Suppressor macrophage (primary cell): ENCODE measurements around the gene FOXI3.

Source experiments
- DNase-seq, 4 experiments: peaks; one replicate each; pipeline ENCODE4 v3.0.0-alpha.2; 2020 to 2022
- total RNA-seq, 17 experiments: gene quantifications; one replicate each; lab custom pipeline; 2026; ENCODE audit warnings: mixed read lengths in 6 of 17, inconsistent platforms in 3 of 17; lab: John Stamatoyannopoulos, UW

FOXI3 gene
- 0 to 1.2 (median 0) reads per million in 17 experiments for total RNA-seq

DNA sequence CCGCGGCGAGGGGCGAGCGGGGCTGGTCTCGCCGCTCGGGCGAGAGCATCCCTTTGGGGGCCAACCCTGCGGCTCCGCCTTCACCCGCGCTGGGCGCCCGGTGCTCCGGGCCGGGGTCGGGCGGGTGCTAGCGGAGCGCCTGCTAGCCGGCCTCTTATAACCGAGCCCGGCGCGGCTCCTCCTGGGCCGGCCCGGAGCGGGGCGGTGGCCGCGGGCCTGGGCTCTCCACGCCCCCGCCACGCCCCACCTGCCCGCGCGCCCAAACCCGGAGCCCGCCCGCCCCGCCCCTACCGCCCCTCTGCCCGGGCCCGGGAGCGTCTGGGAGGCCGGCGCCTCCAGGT is at the start of gene FOXI3:
TSS of gene FOXI3 (minus strand) at position 129 of the 341 bp plus-strand sequence. CDS start 158 bp downstream, outside the sequence.
- DNase-seq = peak in 1 of 4 experiments; percentile 7

DNA sequence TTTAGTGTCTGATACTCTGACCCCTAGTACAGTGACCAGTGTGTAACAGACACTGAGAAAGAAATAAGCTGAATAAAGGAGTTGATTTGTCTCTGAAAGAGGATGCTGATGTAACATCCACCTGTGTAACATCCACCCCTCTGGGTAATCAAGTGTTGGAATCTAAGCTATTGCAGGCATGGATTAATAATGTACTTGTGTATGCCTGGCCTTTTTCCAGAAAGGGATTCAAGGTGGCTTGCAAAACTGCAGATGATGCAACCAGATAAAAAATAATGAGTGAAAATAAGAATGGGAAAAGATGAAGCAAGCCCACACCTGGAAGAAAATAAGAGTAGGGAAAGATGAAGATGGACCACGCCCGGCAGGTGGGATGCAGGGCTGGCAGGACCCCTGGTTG is 48.2 kb upstream of the FOXI3 start:
- no peak for DNase-seq

DNA sequence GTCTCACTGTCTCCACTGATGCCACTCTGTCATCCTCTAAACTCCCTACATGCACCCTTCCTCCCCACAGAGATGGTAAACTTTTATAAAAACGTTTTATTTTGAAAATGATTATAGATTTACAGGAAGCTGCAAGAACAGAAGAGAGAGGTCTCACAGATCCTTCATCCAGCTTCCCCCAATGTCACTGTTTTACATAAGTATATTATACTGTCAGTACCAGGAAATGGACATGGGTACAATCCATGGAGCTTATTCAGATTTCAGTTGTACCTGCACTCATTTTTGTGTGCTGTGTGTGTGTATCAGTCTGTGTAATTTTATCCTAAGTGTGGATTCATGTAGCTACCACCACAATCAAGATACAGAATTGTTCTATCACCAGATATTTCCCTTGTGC is 46.7 kb upstream of the FOXI3 start:
- no peak for DNase-seq

DNA sequence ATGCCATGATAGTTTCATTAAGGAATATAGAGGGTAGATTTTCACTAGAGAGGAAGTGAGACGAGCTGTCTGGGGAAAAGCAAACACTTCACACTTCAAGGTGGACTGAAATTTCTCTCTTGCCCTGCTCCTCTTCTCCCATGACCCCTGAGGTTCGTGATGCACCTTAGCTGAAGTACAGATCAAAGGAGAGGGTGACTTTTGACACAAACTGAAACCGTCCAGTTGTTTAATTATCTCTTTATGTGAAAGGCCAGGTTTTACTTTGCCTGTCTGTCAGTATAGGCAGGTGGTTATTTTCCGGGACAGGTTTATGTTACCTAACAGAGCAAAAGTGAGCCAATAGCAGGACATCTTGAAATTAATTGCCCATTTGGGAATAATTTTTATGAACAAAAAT is 41.0 kb upstream of the FOXI3 start:
- no peak for DNase-seq

DNA sequence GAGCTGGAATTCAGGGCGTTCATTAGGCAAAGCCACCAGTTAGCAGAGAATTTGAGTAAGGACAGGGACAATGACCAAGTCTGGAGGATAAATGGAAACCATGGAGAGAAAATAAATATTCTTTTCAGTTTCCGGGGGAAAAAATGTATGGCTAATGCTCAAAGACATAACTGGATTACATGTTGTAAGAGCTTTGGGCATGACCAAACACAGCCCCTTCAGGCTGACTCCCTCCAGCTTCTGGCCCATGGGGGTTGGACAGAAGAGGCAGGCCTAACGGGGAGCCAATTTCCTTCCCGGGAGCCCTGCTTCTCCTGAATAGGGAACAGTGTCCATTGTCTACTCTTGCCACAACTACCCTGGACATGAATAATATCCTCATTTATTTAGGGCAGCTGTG is 39.5 kb upstream of the FOXI3 start:
- DNase-seq = no peak

DNA sequence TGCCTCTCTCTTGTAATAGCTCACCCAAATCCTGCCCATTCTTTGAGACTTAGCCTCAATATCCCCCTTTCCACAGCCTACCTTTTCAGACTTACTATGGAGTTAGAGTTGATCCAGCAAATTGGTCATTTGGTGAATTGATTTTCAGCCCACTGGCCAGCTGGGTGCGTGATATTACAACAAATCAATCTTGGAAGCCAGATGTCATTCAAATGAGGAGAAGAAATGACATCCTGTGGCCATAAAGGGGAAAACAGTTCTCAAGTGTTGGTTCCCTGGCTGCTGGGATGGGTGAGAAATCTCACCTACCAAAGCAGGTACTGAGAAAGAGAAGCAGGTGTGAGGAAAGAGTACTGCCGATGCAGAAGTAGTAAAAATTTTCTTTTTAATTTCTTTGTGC is 36.7 kb upstream of the FOXI3 start:
- no peak for DNase-seq

DNA sequence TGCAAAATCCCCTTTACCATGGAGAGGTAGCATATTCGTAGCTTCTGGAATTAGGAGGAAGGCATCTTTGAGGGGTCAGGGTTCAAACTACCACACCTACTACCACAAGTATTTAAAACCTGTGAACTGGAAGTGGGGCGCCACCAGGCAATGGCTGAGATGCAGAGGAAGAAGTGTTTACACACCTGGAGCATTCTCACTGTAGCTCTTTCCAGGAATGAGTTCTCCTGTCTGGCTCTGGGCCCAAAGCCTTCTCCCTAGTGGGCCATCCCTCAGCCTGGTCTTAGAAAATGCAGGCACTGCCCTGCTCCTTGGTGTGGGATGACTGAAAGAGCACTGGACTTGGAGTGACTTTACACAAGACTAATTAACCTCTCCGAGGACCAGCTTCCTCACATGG is 30.7 kb upstream of the FOXI3 start:
- no peak for DNase-seq

DNA sequence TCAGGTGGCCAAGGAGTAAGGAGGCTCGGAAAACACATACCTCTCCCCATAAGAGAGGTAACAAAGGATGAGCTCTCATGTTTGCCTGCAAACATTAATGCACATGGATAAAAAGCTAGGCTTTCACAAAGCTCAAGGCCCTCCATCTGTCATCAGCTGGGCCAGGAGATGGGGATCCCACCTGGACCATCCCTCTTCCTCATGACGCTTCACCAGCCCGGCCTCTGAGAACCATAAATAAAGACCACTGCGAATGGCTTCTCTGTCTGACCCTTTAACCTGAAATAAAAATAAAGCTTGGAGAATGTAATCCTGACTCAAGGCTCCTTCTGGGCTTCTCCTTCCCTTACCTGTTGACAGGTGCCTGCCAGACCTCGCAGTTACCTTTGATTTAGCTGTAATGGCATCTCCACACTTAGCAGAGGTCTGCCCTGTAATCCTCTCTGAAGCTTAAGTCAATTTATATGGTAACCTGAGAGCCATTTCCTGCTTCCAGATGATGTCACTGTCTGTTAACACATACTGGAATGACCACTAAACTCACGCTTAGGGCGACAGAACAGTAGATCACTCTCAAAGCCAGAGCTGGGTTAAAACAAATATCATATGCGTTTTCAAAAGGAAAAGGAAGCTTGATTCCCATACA is 29.3 kb upstream of the FOXI3 start:
- DNase-seq = no peak

DNA sequence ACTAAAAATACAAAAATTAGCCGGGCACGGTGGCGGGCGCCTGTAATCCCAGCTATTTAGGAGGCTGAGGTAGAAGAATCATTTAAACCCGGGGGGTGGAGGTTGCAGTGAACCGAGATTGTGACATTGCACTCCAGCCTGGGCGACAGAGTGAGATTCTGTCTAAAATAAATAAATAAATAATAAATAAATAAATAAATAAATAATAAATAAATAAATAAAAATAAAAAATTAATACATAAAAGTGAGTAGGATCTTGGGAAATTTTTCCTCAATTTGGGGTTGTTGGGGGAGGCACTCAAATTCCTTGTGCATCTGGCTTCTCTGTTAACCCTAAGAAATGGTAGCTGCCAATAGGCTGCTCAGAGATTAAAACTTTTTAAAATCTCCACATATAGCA is 20.3 kb upstream of the FOXI3 start:
- no peak for DNase-seq

DNA sequence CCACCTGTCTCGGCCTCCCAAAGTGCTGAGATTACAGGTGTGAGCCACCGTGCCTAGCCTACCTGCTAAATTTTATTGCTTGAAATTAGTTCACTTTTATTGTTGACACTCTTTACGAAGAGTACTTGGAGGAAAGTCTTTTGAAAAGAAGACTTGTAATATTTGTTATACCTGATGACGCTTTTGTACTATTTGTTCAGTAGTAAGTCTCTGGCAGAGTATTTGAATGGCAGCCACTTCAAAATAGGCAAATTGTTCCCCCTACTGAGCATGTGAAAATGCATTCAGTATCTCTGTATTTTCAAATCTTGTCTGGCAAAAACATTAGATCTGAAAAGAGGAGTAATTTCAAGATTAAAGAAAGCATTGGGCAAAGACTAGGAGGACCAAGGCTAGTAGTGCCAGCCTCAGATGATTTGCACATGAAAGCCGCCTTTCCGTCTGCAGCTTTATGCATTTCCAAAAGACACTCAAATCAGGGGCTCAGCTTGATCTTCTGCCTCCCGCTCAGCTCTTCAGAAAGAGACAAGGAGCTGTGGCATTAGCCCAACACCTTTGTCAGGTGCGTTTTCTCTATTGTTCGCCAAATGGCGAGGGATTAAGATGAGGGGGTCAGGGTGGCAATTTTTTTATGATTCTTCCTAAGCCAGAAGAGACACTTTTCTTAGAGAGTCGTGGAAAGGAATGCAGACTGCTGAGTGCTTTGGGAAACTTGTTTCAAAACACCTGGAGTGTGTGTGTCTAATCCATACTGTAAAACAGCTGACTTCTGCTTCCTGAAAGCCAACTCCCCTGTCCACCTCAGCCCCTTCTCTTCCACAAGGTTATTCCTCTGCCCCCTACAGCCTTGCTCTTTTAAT is 18.8 kb upstream of the FOXI3 start:
- DNase-seq = no peak

DNA sequence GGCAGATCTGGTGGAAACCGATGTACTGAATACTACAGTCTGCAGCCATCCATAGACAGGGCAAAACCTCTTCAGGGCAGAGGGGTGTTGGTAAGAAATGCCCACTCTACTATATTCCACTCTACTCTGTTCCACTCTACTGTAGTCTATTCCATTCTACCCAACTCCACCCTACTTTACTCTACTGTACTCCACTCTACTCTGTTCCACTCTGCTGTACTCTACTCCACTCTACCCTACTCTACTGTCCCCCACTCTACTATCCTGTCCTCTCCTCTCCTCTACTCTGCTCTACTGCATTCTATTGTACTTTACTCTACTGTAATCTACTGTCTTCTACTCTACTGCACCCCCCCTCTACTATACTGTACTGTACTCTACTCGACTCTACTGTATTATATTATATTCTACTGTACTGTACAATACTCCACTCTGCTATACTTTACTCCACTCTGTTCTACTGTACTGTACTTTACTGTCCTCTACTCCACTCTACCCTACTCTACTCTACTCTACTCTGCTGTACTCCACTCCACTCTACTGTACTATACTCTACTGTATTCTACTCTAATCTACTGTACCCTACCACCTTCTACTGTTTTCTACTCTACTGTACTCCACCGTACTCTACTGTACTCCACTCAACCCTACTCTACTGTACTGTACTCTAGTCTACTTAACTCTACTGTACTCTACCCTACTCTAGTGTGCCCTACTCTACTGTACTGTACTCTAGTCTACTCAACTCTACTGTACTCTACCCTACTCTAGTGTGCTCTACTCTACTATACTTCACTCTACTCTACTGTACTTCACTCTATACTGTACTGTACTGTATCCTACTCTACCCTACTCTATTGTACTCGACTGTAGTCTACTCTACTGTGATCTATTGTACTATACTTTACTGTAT is 17.0 kb upstream of the FOXI3 start:
- DNase-seq = no peak

DNA sequence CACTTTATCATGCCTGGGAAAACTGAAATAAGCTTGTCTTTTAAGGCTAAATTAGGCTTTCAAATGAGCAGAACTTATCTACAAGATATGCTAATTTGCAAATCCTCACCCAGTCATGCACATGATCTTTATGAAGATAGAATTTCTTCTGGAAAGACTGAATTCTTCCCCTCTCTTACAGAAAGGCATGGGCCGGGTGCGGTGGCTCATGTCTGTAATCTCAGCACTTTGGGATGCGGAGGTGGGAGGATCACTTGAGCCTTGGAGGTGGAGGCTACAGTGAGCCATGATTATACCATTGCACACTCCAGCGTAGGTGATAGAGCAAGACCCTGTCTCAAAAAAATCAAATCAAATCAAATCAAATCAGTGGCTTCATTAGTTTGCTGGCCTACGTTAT is 11.7 kb upstream of the FOXI3 start:
- no peak for DNase-seq

DNA sequence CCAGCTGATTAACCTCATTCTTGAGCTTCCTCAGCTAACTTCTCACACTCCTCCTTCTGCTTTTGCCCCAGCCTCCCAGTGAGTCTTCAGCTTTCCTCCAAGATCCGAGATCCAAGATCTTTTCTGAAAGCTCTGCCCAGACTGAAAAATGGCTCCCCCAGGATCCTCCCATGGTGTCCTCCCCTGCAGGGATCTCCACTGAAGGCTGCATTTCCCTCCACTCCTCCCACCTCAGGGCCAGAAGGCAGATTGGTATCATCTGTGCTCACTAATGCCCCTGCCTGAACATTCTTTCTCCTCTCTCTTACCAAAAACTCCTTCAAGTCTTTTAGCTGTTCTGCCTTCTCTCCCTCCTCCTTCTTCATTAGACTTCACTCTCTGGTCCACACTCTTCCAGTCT is 6.1 kb upstream of the FOXI3 start:
- DNase-seq = no peak

DNA sequence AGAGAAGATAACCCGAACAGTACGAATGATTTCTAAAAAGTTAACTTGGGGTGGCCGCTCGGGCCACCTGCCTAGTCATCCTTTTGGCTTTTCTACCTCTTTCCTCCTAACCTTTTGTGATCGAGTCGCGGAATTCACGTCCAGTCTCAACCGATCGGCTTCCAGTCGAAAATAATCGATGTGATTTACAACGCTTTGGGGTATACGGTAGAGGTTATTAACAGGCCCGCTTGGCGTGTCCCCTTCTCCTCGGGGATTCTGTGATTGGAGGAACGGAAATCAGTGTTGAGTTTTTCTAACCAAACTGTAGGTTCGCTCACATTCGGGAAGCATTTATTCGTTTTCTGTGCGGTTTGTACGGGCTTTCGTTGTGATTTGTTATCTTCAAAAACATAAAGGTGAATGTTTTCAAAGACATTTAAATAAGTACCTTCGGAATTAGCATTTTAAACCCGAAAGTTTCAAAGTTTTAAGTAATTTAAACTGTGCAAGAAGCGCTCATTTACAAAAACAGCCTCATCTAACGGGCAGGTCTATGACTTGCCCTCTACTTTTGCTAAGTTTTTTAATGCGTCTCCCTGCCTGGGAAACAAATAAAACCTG is 588 bp upstream of the FOXI3 start:
- peak in 3 of 4 experiments; percentile 8 to 13 (median 12) for DNase-seq

DNA sequence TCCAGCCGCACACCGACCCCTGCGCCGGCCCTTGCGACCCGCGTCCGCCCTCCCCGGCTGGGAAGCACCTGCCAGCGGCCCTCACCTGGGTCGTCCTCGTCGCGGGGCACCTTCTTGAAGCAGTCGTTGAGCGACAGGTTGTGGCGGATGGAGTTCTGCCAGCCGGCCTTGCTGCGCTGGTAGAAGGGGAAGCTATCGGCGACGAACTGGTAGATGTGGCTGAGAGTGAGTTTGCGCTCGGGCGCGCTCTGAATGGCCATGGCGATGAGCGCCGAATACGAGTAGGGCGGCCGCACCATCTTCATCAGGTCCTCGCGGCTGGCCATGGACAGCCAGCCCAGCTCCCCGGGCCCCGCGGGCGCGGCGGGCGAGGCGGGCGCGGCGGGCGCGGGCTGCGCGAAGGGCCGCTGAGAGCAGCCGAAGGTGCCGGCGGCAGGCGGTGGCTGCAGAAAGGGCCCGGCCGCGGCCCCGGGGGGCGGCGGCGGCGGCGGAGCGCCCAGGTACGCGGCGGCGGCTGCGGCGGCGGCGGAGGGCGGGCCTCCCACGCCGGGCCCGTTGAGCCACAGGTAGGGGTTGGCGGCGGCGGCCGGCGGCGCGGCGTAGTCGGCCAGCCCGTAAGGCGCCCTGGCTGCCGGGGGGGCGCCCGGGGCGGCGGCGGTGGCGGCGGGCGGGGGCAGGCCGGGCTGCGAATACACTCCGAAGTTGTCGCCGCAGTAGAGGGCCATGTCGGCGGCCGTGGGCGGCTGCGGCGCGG is 505 bp downstream of the FOXI3 start:
- peak; percentile 9 to 38 (median 22) for DNase-seq

DNA sequence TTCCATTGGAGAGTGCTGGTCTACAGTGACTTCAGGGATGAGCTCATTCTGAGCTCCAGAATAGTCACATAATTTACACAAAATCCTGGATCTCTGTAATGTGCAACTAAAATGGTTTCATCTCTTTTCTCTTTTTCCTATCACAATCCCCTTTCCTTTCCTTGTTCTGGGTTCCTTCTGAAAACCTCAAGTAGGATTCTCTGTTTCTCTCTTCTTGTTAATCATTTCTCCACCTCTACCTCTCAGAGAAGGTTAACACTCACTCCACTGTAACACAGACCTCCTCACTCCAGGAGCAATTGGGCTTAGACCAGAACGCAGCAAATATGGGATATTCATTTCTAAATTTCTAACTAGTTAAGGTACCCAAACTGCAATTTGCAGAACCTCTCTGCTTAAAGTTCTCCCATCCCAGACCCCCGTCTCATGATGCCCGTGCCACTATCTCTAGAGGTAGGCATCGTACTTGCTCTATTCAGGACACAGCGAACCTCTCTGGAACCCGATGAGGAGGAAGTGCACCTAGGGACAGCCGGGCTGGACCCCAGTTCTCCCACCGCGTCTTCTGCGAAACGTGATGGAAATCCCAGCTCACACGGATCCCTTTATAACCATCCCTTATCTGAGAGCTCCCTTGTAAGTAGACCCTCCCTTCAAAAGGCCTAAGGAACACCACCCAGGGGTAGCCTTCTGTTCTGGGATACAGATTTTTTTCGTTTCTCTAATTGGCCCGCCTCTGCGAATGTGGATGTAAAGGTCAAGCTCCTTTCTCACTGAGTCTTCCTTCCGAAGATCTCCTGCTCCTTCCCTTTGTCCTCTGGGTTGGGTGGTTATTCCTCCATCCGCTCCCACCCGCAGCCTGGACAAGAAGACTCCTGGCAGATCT is 1.3 kb downstream of the FOXI3 start:
- no peak for DNase-seq

DNA sequence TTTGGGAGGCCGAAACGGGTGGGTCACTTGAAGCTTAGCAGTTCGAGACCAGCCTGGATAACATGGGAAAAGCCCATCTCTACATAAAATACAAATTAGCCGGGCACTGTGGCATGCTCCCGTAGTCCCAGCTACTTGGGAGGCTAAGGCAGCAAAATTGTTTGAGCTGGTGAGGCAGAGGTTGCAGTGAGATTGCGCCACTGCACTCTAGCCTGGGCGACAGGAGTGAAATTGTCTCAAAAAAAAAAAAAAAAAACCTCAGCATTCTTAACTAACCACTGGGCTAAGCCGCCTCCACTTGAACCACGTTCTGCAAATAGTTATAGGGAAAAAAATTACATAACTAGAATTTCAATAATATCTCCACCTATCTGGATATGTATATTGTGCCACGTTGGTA is 2.3 kb downstream of the FOXI3 start:
- DNase-seq = no peak

DNA sequence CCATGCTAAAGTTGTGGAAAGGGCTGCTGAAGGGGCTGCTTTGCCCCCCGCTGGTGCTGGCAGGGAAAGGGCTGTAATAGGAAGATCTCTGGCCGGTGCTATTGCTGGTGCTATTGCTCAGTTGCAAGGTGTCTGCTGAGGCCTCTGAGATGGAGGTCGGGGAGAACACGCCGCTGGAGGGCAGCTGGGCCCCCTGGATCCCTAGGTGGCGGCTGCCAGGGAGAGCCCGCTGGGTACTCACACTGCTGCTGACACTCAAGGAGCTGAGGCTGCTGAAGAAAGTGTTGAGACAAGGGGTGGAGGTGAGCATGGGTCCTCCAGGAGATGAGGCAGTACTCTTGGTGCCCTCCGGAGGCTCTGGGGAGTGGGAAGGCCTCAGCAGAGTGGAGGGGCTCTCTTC is 4.2 kb downstream of the FOXI3 start:
- DNase-seq = no peak

DNA sequence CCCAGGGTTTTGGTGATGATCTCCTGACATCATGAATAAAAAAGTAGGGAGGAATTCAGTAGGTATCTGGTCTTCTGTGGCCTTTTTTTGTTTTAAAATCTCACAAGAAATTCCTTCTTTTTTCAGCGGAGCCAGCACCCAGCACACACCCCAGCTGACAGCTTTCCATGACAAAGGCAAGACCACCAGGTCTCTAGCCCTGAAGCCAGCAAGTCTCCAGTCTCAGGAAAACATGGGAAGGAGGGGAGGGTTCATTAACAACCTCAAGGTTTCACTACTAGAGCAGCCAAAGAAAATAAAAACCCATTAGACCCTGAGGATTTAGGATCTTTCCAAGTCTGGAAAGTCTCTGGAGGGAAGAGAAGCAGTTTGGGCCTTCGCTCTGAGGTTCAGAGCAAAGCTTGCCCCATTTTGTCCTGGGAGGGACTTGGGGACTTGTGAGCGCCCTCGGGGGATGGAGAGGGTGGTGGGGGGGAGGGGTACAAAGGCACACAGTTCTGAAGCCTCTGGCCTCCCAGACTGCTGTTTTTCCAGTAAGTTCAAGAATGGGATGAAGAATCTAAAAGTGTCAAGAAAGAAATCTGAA is 9.0 kb downstream of the FOXI3 start:
- DNase-seq = no peak

DNA sequence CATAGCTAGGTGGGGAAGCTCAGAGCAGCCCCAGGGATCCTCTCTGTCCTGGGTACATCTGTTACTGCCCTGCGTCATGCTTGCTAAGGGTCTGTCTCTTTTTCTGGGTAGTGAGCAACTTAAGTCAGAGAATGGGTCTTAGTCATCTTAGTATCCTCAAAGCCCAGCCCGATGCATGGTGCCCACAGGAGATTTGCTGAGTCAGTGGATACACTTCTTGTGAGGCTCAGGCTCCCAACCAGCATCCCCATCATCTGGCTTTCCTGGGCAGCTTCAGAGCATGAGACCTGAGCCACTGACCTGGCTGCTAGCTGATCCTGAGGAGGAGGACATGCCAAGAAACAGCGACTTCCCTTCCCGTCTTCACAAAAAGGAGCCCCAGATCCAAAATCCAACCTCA is 10.0 kb downstream of the FOXI3 start:
- no peak for DNase-seq

DNA sequence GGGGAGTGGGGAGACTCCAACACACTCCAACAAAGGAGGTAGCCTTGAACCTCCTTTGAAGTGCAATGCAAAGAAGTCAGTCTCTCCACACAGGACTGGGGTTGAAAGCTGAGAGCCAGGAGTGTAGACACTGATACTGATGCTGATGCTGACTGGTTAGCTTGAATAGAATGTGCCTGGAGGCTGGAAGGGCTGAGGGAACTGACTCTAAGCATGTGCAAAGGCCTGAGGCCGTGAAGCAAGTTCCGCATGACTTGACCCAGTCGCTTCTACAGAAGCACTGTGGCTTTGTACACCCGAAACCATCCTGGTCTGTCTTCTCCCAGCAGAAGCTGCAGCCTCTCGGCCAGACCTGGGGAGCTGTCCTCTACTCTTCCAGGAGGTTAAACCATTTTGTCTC is 10.4 kb downstream of the FOXI3 start:
- DNase-seq = no peak
